Lower leg skin (tissue), 3 donors: Measurements from ENCODE around the gene HHEX.

Experiments
- CTCF ChIP-seq, 3 donors: fragments of 450-650 bp; IDR thresholded peaks; one replicate each; pipeline ENCODE4 v1.5.1; 2016; ENCODE audit warnings: antibody characterized with exemption in 3 of 3, mild to moderate bottlenecking in 3 of 3, moderate library complexity in 2 of 3
- POLR2A ChIP-seq, 2 donors: fragments of 450-650 bp; IDR thresholded peaks; one replicate each; pipeline ENCODE4 v1.6.1; 2016 to 2017; ENCODE audit warnings: antibody characterized with exemption in 2 of 2, mild to moderate bottlenecking in 1 of 2, moderate library complexity in 1 of 2

DNA sequence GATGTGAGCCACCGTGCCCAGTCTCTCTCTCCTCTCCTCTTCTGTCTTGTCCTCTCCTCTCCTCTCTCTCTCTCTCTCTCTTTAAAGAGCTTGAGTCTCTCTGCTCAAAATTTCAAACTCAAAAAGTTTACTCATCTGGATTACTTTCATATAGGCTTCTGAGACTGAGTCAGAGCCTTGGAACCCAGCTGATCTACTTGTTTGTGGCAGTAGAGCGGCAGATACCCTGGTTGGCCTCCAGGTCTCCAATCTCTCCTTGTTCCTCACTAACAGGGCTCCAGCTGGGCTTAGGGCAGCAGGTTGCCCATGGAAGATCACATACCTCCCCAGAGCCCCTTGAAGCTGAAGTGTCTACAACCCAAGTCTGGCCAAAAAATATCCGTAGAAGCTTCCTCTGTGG lies 51.0 kb downstream of the HHEX start:
- TF ChIP-seq CTCF (IDR thresholded peaks at IDR 0.05), result no peak
- TF ChIP-seq POLR2A (IDR thresholded peaks at IDR 0.05), result no peak
